HEK293T (cell line): ENCODE data around the gene MRPL48.

ENCODE experiments used
- CTCF ChIA-PET: fragments of 350-600 bp; formaldehyde crosslinking; extraction: SDS; loops from one replicate; lab custom pipeline; 2021; ENCODE audit warnings: antibody characterized with exemption, inconsistent platforms; lab: Yijun Ruan, JAX
- POLR2A ChIA-PET: fragments of 350-600 bp; formaldehyde crosslinking; extraction: SDS; loops from one replicate; lab custom pipeline; 2020; ENCODE audit warnings: antibody characterized with exemption, inconsistent platforms; lab: Yijun Ruan, JAX
- DNase-seq: peaks from one replicate; pipeline ENCODE4 v3.0.0; 2012; ENCODE audit warnings: mixed read lengths; ENCODE audit errors: extremely low spot score
- ARNT ChIP-seq: fragments of 450-650 bp; IDR thresholded peaks from 2 replicates; pipeline ENCODE4 v1.6.1; 2017; ENCODE audit warnings: mild to moderate bottlenecking
- BHLHE40 ChIP-seq: fragments of 450-650 bp; IDR thresholded peaks from 2 replicates; pipeline ENCODE4 v1.6.1; 2016; ENCODE audit warnings: mild to moderate bottlenecking, moderate library complexity, borderline replicate concordance
- CTBP1 ChIP-seq: fragments of 450-650 bp; IDR thresholded peaks from 2 replicates; pipeline ENCODE4 v1.6.1; 2016; ENCODE audit warnings: borderline replicate concordance
- ELF4 ChIP-seq: fragments of 450-650 bp; IDR thresholded peaks from 2 replicates; pipeline ENCODE4 v1.6.1; 2017; ENCODE audit warnings: antibody characterized with exemption
- FOXA1 ChIP-seq: fragments of 450-650 bp; IDR thresholded peaks from 2 replicates; pipeline ENCODE4 v1.6.1; 2016; ENCODE audit warnings: mild to moderate bottlenecking
- FOXK2 ChIP-seq: fragments of 450-650 bp; IDR thresholded peaks from 2 replicates; pipeline ENCODE4 v1.6.1; 2016; ENCODE audit warnings: mild to moderate bottlenecking
- FOXM1 ChIP-seq: fragments of 450-650 bp; IDR thresholded peaks from 2 replicates; pipeline ENCODE4 v1.6.1; 2017; ENCODE audit warnings: mild to moderate bottlenecking, borderline replicate concordance
- HDGF ChIP-seq: fragments of 450-650 bp; IDR thresholded peaks from 2 replicates; pipeline ENCODE4 v1.6.1; 2017; ENCODE audit warnings: antibody characterized with exemption, borderline replicate concordance
- L3MBTL2 ChIP-seq: fragments of 450-650 bp; conservative IDR thresholded peaks from 2 replicates; pipeline ENCODE4 v1.6.1; 2016; ENCODE audit warnings: mild to moderate bottlenecking
- LEF1 ChIP-seq: fragments of 450-650 bp; IDR thresholded peaks from 2 replicates; pipeline ENCODE4 v1.6.1; 2017; ENCODE audit warnings: mild to moderate bottlenecking, borderline replicate concordance
- NFRKB ChIP-seq: fragments of 450-650 bp; IDR thresholded peaks from 2 replicates; pipeline ENCODE4 v1.6.1; 2016; ENCODE audit warnings: mild to moderate bottlenecking, moderate library complexity
- SP1 ChIP-seq: fragments of 450-650 bp; IDR thresholded peaks from 2 replicates; pipeline ENCODE4 v1.6.1; 2017
- SUZ12 ChIP-seq: fragments of 450-650 bp; IDR thresholded peaks from 2 replicates; pipeline ENCODE4 v1.6.1; 2016; ENCODE audit warnings: mild to moderate bottlenecking
- TARDBP ChIP-seq: fragments of 450-650 bp; IDR thresholded peaks from 2 replicates; pipeline ENCODE4 v1.6.1; 2016
- ZNF384 ChIP-seq: fragments of 450-650 bp; IDR thresholded peaks from 2 replicates; pipeline ENCODE4 v1.6.1; 2016
- TF ChIP-seq, protein P1 (sequence below): fragments of 450-650 bp; IDR thresholded peaks from 2 replicates; pipeline ENCODE4 v1.6.1; 2016

MRPL48 gene

DNA sequence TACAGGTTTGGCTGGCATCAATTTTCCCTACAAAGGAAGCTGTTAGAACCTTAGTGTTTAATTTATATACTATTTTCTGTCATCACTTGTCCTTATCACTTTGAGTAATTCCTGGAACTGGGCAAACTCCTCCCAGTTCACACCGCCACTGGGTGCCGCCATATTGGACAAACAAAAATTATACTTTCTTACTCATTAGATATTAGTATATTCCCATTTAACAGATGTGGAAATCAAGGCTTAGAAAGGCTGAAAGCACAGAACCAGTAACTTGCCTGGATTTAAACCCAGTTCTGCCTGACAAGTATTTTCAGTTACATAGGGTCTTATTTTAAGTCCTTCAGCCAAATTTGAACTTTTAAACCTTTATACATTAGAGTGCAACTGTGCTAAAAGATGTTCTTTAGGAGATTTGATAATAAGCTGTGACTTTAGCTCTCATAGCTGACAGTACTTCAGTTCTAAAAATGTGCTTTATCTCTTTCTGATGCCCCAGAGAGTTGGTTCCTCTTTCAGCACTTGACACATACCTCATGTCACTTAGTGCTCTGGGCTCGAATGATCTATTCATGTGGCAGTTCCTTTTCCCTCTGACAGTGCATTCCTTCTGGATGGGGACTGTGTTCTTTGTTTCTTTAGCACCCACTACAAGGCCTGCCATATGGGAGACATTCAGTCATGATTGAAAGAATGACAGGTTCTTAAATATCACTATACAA is 63.5 kb downstream of the MRPL48 start:
- CTCF ChIA-PET, result no interaction called here
- TF ChIP-seq ZNF384 (no peak), L3MBTL2 (no peak), FOXM1 (no peak), BHLHE40 (no peak), CTBP1 (no peak), HDGF (no peak), ELF4 (no peak), SUZ12 (no peak), NFRKB (no peak), LEF1 (no peak), FOXA1 (no peak), FOXK2 (no peak)
- TF ChIP-seq, protein P1, sequence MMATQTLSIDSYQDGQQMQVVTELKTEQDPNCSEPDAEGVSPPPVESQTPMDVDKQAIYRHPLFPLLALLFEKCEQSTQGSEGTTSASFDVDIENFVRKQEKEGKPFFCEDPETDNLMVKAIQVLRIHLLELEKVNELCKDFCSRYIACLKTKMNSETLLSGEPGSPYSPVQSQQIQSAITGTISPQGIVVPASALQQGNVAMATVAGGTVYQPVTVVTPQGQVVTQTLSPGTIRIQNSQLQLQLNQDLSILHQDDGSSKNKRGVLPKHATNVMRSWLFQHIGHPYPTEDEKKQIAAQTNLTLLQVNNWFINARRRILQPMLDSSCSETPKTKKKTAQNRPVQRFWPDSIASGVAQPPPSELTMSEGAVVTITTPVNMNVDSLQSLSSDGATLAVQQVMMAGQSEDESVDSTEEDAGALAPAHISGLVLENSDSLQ, result no peak
- DNase-seq, result no peak
- POLR2A ChIA-PET, result no interaction called here

DNA sequence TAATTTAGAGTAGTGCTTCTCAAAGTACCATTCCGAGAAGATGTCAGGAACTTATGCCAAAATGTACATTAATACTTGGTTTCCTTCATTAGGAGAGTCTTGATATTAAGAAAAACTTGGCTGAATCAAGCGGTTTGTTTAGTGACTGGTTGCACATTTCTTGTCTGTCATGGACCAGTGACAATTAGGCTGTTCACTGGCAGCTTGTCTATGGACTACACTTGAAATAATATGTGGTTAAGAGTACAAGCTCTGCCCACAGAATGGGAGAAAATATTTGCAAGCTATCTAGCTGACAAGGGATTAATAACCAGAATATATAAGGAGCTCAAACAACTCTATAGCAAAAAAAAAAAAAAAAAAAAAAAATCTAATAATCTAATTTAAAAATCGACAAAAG is 64.4 kb downstream of the MRPL48 start:
- ChIA-PET CTCF (no interaction called here), POLR2A (no interaction called here)
- no peak for DNase-seq
- no peak for TF ChIP-seq NFRKB
- TF ChIP-seq TARDBP, result no peak
- no peak for TF ChIP-seq ELF4
- no peak for TF ChIP-seq FOXM1
- TF ChIP-seq CTBP1, result no peak
- no peak for TF ChIP-seq HDGF
- no peak for TF ChIP-seq ARNT
- no peak for TF ChIP-seq SP1
- no peak for TF ChIP-seq FOXK2
- TF ChIP-seq LEF1, result no peak
- no peak for TF ChIP-seq SUZ12
- TF ChIP-seq BHLHE40, result no peak

DNA sequence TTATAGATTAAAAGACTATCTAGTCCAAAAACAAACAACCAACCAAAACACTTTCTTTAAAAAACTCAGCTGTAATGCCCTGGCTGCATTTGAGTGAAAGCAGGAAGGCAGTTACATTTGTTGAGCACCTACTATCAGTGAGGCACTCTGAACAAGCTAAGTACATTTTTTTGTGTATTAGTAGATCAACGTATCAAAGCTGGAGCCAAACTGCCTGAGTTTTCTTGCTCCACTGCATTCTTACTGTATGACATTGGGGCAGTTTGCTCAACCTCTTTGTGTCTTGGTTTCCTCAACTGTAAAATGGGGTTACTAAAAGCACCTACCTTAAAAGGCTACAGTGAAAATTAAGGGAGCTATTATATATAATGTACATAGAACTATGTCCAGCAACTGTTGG is 67.0 kb downstream of the MRPL48 start:
- POLR2A ChIA-PET, result no interaction called here
- CTCF ChIA-PET, result no interaction called here
- TF ChIP-seq, protein P1, result no peak
- TF ChIP-seq ELF4, result no peak
- no peak for TF ChIP-seq FOXK2
- no peak for TF ChIP-seq TARDBP
- no peak for TF ChIP-seq CTBP1
- TF ChIP-seq ZNF384, result no peak
- no peak for TF ChIP-seq LEF1
- no peak for DNase-seq

DNA sequence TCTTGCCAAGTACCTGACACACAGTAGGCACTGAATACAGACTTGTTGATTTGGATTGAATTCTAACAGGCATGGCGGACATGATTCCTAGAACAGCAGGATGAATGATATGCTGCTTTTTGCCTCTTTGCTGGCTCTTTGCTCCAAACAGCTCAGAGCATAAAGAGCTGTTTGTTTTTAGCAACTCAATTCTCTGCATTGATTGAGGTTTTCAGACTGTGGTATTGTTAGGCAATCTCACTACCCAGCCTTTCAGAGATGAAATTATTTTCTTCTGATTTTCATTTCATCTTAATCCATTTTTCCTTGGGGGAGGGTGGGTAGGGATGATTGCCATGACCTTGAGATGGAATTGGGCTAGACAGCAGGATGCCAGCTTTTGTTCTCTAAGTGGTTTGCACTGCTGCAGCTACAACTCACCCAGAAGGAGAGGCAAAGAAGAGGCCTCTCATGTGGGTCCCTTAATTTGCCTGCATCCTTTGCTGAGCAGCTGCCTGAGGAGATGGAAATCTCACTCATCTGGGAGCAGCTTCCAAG is 68.4 kb downstream of the MRPL48 start:
- ChIA-PET CTCF (no interaction called here), POLR2A (interaction anchor here (0.6 to 1.0 kb wide), 3 partner anchors 10 to 76 kb away, joined by 3 read pairs; no protein-coding TSS in a partner anchor)
- TF ChIP-seq FOXA1 (no peak), FOXM1 (no peak), ZNF384 (no peak), ARNT (no peak), L3MBTL2 (no peak), TARDBP (no peak), SUZ12 (no peak), NFRKB (no peak), FOXK2 (no peak), BHLHE40 (no peak), SP1 (no peak), ELF4 (no peak), HDGF (no peak), LEF1 (no peak), CTBP1 (no peak)
- TF ChIP-seq, protein P1, result no peak

DNA sequence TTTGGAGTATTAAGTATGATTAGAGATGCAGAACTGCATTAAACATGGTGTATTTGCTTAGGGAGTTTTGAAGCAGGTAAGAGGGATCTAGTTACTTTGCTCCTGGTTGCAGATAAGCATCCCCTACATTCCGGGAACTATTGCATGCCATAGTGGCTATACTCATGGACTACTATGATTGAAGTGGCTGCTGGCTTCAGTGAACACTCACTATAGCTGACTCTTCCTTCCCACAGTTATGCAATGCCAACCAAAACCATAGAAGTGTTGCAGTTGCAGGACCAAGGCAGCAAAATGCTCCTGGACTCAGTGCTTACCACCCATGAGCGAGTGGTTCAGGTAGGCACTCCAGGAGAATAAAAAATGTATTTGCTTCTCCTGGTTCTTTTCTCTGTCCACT is 72.0 kb downstream of the MRPL48 start:
- TF ChIP-seq BHLHE40 (no peak), ARNT (no peak), FOXK2 (no peak), ELF4 (no peak), ZNF384 (no peak), LEF1 (no peak), L3MBTL2 (no peak), TARDBP (no peak), NFRKB (no peak), SP1 (no peak), CTBP1 (no peak), FOXM1 (no peak), FOXA1 (no peak), SUZ12 (no peak)
- TF ChIP-seq, protein P1, result no peak
- POLR2A ChIA-PET, result no interaction called here
- no peak for DNase-seq
- CTCF ChIA-PET, result no interaction called here

More for the DNA sequence above, 68.4 kb downstream of the MRPL48 start:
- DNase-seq, result no peak
